HTR-8/SVneo (cell line): ENCODE results near the gene TIMM22.

Experiments
- DNase-seq: peaks from one replicate; pipeline ENCODE4 v3.0.0; 2011; ENCODE audit warnings: low spot score, mixed read lengths; ENCODE audit not compliant: insufficient read length
- FAIRE-seq: peaks from 2 replicates; lab custom pipeline; 2011; peaks lifted over from hg19 to GRCh38; lab: Jason Lieb, UNC

The TIMM22 gene

DNA sequence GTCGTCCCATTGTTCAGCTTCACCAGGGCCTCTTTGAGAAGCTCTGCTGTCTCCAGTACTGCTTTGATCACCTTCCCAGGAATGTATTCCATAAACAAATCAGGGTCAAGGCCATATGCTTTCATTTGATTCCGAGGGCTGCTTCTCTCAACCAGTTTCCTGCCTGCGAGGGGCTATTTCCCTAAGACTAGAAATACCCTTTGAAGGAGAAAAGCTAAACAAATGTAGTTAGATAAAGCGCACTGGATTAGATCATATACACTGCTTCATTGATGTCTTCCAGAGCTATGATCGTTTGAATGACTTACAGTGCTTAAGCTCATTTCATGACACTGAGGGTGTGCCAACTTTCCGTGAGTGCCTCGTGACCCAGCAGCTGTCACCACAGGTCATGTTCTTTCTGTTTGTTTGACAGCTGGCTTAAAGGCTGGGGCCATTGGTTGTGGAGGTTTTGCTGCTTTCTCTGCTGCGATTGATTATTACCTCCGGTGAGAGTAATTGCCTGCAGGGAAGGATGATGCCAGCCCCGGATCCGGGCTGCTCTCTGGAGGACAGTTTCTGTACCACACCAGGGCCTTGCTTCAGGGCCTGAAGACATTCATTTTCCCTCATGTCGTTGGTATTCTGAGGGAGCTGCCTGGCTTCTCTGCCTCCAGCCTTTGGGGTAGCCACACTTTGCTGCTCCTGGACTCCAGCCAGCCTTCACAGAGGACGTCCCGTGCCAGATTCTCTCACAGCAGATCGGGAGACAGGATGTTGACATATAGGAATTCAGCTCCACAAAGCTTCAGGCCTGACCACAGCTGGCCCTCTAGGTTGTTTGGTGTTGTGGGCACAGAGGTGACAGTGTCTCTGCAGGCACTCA, 3.9 kb downstream of the TIMM22 start:
- no peak for FAIRE-seq
- DNase-seq, result no peak

- DNase-seq (no peak), FAIRE-seq (no peak)
Observed at GRCh38 chr17:1001640-1002411, 4.9 kb downstream of the TIMM22 start.

DNA sequence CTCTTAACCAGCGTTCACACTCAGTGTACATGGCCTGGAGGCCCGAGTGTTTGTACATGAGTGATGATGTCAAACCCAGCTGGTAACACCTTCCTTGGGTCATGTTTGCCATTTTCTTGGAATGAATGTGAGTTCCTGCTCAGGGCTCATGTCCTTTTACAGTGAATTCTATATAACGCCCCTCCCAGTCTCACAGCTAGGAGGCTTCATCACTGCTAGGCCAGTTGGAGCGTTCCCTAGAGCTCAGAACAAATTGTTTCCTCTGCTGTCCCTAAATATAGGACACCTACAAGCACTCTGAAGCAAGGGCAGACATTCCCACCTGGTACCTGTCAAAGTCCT, 5.5 kb downstream of the TIMM22 start:
- DNase-seq, result no peak
- FAIRE-seq, result no peak

DNA sequence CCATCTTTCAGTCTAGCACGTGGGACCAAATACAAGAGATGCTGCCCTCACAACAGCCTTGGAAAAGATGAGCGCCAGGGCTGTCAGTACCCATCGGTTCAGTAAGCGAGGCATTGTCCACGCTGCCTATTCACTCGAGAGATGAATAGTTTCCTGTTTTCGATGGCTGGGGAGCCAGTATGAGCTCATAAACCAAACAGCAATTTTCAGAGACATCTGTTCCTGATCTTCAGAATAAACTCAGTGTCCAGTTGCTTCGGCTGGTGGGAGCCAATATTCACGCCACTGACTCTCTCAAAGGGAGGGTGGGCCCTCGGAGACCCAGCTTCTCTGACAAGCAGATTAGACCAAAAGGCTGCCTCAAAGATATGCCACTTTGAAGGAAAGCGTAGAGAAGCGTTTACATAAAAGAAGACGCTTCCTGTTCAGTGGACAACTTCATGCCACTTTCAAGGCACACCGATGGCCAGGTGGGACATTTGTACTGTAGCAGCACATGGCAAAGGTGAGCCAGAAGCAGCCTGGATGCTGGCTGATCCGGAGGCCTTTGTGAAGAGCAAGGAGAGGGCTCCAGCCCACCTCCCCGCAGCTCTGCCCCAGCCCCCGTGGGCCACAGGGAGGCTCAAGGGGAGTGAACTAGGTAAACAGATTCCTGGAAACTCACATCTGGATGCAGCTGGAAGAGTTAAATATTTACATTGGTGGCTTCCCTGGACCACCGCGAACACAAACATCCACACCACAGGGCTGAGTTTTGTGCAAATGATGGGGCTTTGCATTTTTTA, 6.0 kb downstream of the TIMM22 start:
- DNase-seq (no peak), FAIRE-seq (no peak)

- DNase-seq, result no peak
- no peak for FAIRE-seq
Observed at GRCh38 chr17:1003633-1003971, 6.7 kb downstream of the TIMM22 start.

DNA sequence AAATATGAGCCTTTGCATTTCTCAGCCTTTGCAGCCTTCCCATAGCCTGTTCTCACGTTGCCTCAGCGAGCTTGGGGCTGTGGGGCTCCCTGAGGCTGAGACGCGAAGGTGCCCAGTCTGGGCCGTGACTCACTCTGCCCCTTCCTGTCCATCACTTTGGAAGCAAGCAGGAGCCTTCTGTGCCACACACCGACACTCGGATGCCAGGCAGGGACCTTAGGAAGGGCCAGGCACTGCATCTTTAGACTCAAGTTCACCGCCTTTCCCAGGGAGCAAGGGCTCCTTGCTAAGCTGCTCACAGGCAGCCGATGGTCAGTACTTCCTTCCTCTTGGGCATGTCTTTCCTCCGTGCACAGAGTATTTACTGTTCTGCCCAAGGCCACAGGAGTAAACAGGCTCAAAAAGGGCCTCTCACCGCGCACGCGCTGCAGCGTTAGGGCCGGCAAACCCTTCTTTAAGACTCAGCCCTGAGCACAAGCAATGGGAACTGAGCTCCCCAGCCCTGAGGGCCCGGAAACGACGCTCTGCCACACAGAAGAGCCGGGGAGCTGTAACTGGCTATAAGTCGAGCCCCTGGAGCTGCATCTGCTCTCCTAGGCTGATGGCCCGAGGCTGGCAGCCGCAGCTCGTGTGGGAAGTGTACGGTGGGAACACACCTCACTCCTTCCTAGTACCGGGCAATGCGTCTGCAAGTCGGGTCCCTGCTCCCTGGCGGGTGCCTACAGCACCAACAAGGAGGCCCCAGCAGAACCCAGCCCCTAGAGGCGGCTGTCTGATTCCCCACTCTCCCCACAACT, 7.2 kb downstream of the TIMM22 start:
- DNase-seq, result no peak
- peak; percentile 16 for FAIRE-seq

GRCh38 chr17:1004769-1005295, 7.9 kb downstream of the TIMM22 start:
- no peak for DNase-seq
- no peak for FAIRE-seq

DNA sequence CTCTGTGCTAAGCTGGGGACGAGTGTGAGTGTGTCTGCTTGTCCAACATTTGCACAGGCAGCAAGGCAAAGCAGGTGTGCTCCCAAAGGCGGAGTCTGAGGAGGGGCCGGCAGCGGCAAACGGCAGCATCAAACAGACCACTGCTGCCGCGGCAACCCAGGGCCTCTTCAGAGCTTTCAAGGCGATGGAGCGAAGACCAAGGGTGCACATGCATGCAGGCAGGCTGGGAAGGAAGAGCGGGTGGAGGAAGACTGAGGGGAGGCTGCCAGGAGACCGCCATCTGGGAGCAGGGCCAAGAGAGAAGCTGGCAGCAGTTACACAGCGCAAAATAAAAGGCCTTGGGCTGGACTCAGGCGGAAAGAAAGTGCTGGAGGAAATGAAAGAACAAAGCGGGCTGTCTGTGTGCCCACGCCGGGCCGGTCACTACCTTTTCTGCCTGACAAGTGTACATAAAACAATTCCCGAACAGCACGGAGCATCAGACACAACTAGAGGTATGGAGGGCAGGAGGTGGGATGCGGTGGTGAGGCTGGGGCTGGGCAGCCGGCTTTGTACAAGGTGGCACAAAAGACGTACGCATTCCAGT, 8.5 kb downstream of the TIMM22 start:
- DNase-seq (no peak), FAIRE-seq (no peak)

GRCh38 chr17:1006054-1006453, 9.1 kb downstream of the TIMM22 start:
- DNase-seq (no peak), FAIRE-seq (no peak)

DNA sequence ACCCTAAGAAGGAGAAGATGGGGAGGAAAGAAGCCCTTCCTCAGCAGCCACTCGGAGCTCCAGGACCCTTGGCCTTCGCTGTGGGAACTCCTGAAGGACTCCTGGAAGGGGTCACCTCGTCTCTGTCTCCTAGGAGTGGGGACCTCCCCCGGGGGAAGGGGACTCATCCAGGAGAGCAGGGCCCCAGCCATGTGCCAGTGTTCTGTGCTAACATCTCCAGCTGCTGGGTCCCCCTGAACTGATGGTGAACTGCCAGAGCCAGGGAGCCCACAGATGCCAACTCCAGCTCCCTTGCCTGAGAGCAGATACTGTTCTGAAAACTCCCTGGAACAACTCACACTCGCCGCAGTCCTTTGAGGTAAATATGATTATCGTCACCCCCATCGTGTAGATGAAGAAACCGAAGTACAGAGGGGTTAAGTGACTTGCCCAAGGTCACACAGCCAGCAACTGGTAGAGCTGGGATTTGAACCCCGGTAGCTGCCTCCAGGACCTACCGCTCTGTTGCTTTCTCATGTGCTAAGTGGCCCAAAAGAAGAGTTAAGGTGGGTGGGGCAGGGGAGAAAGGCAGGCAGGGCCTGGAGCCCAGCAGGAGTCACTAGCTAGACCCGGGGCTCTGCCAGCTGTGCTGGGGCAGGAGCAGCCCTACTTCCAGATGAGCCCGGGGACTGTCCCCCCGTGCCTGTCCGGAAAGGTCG, 10.5 kb downstream of the TIMM22 start:
- DNase-seq (no peak), FAIRE-seq (no peak)

DNA sequence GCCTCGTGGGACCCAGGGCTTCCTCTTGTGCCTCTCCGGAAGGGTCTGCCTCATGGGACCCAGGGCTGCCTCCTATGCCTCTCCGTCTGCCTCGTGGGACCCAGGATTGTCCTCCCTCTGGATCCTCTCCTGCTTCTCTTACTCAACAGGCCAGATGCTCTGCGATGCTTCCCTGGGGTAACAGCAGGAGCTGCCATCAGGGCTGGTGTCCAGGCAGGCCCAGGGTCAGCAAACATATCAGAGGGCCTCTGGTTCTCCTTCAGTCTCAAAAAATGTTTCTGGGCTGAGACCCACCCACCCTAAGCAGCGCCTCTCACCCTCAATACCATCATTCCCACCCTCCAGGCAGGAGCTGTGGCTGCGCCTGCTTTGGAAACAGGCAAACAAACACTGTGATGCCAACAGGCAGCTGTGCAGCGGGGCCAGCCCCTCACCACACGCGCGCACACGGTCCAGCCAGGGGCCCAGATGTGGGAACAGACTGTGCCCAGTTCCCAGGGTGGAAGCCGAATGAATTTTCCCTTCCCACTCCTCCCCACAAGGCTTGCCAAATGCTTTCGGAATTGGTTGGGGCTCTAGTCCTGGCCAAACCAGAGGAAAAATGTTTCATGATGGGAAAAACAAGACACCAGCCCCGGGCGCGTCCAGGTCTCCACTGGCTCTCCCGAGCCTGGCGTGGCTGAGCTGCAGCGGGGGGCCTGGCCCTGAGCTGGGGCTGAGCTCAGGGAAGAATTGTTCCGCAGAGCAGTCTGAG, 11.3 kb downstream of the TIMM22 start:
- no peak for FAIRE-seq
- DNase-seq, result no peak

DNA sequence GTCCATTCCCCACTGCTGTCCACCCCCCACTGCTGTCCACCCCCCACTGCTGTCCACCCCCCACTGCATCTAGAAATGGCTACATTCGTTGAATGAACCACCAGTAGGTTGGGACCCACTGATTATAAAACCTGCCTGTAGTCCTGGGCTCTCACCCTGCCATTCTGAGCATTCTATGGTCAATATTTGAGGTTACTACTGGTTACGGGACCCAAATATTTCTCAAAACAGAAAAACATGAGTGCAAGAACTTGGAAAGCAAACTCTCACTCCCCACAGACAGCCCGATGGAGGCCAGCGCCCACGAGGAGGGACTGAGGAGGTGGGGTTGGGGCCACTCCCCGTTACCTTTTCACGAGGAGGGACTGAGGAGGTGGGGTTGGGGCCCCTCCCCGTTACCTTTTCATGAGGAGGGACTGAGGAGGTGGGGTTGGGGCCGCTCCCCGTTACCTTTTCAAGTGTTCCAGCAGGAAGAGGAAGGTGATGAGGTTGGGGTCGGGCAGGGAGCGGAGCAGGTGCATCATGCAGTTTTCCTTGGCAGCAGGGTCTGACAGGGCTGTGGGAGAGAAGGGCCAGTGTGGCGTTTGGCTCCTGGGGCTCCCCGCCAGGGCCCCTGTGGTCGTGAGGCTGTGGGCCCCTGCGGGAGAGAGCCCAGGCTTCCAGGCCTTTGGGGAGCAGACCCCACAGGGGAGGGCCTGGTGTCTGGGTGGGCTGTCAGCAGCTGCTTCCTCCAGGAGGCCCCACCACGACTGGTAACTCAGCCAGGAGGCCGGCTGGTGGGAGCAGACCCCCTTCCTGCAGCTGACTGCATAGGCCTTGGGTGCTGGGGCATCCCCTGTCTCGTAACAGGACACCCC, 12.5 kb downstream of the TIMM22 start:
- FAIRE-seq (no peak), DNase-seq (no peak)

GRCh38 chr17:1010086-1010450, 13.1 kb downstream of the TIMM22 start:
- DNase-seq, result no peak
- no peak for FAIRE-seq

- FAIRE-seq (no peak), DNase-seq (no peak)
Observed at GRCh38 chr17:1010586-1010985, 13.7 kb downstream of the TIMM22 start.

GRCh38 chr17:1011138-1011537, 14.2 kb downstream of the TIMM22 start:
- FAIRE-seq, result no peak
- no peak for DNase-seq

- FAIRE-seq, result no peak
- DNase-seq, result no peak
Observed at GRCh38 chr17:1011760-1012735, 15.1 kb downstream of the TIMM22 start.
